GM12874 (cell line): ENCODE data around the gene ADAT2.

ENCODE experiments used
- TF ChIP-seq, protein P1 (sequence below): IDR thresholded peaks from 2 replicates; pipeline ENCODE4 v1.5.1; 2011; ENCODE audit warnings: low read depth, mild to moderate bottlenecking, control low read depth, low read length, moderate library complexity; ENCODE audit not compliant: insufficient read depth

The ADAT2 gene

DNA sequence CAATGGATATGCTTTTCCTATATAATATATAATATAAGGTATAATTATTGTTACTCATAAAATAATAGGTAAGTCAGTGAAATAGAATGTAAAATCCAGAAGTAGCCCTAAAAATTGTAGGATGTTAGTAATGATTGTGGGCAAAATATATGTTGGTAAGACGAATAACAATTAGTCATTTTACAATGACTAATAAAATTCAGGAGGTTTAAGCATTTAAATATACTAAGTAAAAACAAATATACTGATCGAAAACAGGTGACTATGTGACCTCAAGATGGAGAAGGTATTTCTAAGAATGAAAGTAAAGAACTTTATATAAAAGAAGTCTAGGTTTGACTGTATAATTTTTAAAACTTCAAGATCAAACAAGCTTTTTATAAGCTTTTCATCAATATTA is 32.1 kb upstream of the ADAT2 start:
- TF ChIP-seq, protein P1, sequence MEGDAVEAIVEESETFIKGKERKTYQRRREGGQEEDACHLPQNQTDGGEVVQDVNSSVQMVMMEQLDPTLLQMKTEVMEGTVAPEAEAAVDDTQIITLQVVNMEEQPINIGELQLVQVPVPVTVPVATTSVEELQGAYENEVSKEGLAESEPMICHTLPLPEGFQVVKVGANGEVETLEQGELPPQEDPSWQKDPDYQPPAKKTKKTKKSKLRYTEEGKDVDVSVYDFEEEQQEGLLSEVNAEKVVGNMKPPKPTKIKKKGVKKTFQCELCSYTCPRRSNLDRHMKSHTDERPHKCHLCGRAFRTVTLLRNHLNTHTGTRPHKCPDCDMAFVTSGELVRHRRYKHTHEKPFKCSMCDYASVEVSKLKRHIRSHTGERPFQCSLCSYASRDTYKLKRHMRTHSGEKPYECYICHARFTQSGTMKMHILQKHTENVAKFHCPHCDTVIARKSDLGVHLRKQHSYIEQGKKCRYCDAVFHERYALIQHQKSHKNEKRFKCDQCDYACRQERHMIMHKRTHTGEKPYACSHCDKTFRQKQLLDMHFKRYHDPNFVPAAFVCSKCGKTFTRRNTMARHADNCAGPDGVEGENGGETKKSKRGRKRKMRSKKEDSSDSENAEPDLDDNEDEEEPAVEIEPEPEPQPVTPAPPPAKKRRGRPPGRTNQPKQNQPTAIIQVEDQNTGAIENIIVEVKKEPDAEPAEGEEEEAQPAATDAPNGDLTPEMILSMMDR = no peak

DNA sequence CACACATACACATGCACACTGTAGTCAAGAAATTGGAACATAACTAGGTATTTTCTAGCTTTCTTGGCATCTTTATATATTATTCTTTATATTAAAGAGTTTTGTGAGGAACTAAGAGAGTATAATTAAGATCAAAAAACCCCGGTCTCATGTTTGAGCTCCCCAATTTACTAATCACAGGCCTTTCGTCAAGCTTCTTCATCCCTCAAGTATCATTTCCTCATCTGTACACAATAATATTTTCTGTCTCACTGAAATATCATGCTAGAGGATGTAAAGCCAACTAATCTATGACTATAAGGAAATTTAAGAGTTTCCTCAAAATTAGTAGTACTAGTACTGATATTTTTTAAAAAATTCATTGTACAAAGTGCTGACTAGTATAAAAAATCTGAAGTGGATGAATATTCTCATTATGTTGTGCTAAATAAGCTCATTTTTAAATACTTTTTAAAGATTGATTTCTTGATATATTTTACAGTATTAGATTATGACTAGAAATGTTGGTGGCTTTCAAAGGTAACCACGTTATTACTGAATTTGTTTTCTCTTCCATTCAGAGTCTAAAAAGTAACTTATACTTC is 28.1 kb upstream of the ADAT2 start:
- TF ChIP-seq, protein P1 = no peak

DNA sequence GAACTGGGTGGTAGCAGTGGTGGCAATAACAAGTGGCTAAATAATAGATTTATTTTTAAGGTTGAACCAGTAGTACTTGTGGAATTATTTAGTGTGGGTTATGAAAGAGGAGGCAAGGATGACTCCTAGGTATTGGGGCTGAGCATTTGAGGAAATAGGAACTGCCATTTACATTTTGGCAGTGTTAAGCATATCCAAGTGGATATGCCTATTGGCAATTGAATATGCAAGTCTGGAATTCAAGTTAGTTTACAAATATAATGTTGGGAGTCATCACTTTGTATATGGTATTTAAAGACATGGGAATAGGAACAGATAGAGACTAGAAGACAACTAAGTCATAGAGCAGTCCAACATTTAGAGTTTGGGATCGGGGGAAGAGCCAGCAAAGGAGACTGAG is 26.1 kb upstream of the ADAT2 start:
- TF ChIP-seq, protein P1 = no peak

DNA sequence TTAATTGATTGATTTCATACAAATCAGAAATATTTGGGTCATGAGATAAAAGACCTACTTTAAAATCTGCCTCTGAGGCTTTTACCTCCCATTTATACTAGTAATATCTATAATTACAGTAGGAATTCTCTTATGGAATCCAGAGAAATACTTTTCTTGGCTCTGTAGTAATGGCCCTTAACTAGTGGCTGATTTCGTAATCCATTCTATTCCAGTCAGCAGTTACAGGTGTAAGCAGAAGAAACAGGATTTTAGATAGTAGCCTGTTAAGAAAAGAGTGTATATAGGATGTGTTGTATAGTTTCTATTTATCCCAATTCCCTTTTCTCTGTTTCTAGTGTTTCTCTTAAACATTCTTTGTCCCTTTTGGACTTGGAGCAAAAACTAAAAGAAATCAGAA is 21.3 kb upstream of the ADAT2 start:
- TF ChIP-seq, protein P1 = no peak

DNA sequence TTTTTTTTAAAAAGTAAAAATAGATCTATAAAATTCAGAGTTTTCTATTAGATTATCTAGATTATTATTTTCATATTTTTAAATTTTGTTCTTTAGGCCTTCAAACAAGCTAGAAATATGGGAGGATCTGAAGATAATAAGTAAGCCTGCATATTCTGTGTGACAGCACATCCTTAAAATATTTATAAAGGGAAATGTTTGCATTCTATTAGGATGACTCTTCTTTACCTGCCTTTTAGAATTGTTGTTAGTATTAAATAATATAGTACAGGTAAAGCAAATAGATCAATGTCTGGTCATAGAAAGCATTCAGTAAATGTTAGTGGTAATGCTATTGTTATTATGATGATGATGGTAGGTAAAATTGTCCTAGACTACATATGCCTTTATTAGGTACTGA is 17.5 kb upstream of the ADAT2 start:
- TF ChIP-seq, protein P1 = no peak

DNA sequence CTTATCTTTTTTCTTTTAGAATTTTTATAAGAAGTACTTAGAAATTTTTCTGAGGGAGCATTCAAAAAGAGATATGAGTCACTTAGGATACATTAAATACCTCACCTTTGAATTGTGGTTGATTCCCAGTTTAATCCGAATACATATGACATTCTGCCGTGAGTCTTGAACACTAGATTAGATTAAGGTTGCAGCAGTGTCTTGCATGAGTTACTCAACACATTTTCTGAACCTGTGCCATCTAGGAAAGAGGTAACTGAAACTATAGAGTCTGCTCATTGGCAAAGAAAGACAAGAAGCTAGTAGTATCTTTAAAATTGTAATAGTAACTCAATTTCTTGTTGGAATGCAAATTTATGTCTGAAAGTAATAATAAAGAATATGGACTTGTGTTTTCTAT is 15.1 kb upstream of the ADAT2 start:
- TF ChIP-seq, protein P1 = no peak

DNA sequence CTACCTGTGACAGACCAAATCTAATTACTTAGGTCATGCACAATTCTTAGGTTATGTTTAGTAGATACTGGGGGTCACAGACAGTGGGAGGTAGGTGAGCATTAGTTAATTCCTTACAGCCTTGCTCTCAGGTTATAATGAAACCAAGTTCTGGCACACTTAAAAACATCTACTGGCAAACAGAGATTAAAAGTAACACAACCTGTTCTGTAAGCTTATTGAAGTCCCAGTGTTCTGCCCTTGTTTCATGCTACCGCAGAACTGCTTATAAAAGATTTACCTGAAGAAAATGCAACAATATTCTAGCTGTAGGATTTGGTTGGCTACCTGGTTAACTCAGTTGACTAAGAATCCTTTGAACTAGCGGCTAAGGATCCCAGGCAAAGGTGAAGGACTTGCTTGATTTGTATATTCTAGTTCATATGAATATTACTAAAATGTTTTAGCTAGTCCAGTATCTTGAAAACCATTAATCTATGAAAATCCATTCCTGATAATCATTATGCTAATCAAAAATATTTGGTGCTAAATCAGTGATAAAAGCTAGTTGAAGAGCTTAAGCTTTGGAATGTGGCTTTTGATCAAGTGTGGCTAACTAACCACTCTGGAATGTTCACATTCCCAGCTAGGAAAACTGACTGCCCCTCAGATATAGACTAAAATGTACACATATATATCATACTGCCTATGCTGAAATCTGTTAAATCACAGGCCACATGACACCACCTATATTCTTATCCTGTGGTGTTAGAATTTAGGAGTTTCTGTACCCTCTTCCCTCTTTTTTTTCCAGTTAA is 7.3 kb upstream of the ADAT2 start:
- TF ChIP-seq, protein P1 = no peak
